ENCODE data around the gene HYAL3. TPM values are rescaled to one million over a fixed set of nuclear protein-coding genes. Genes with fewer than 3 reads are reported as not detected.

The HYAL3 gene
- total and polyA plus RNA-seq, 10 of the 15 experiments (the other 5 are each of a cell fraction or from before 2014, with no cell fraction given): 0.37 to 4.2 (median 2.8) TPM

DNA sequence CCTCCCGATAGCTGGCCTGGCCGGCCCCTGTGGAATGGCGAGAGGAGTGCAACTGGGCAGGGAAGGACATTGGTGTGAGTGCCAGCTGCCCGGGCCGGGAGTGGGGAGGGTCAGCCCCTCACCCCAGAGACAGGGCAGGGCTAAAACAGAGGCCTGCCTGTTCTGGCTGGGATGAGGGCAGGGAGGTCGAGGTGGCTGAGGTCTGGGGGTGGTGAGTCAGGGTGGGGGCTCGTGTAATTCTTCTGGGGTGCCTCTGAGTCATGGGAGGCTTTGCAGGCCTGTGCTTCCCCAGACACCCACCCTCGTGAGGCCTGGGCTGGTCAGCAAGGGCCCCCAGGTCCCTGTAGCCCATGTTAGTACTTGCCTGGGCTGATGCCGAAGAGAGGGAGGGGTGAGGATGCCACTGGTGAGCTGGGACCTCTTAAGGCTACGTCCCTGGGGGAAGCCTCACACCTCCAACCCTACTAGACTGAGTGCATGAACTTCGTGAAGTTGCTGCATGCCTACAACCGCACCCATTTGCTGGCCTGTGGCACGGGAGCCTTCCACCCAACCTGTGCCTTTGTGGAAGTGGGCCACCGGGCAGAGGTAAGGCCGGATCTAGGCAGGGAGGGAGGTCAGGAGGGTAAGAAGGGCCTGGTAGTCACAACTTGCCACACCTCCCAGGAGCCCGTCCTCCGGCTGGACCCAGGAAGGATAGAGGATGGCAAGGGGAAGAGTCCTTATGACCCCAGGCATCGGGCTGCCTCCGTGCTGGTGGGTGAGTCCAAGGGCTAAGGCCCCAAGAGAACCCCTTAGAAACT lies 28.6 kb downstream of the HYAL3 start (continued):
- TF ChIP-seq HCFC1 (IDR thresholded peaks at IDR 0.05; ENCODE audit: low read length) (no peak), ASH2L (IDR thresholded peaks at IDR 0.05; ENCODE audit: borderline replicate concordance, low read depth) (no peak)

DNA sequence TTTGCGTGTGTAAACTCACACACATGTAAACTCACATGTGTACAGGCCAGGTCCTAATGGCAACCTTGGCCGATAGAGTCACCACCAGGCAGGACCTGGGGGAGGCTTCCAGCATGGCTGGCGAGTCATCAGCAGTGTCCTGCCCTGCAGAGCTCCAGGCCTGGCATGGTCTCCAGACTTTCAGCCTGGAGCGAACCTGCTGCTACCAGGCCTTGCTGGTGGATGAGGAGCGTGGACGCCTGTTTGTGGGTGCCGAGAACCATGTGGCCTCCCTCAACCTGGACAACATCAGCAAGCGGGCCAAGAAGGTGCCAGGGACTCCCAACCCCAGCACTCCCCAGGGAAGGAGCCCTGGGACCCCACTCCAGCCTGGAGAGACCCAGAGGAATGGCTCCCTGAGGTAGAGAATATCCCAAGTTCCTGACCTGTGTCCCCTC lies 29.2 kb downstream of the HYAL3 start:
- TF ChIP-seq, protein P1, sequence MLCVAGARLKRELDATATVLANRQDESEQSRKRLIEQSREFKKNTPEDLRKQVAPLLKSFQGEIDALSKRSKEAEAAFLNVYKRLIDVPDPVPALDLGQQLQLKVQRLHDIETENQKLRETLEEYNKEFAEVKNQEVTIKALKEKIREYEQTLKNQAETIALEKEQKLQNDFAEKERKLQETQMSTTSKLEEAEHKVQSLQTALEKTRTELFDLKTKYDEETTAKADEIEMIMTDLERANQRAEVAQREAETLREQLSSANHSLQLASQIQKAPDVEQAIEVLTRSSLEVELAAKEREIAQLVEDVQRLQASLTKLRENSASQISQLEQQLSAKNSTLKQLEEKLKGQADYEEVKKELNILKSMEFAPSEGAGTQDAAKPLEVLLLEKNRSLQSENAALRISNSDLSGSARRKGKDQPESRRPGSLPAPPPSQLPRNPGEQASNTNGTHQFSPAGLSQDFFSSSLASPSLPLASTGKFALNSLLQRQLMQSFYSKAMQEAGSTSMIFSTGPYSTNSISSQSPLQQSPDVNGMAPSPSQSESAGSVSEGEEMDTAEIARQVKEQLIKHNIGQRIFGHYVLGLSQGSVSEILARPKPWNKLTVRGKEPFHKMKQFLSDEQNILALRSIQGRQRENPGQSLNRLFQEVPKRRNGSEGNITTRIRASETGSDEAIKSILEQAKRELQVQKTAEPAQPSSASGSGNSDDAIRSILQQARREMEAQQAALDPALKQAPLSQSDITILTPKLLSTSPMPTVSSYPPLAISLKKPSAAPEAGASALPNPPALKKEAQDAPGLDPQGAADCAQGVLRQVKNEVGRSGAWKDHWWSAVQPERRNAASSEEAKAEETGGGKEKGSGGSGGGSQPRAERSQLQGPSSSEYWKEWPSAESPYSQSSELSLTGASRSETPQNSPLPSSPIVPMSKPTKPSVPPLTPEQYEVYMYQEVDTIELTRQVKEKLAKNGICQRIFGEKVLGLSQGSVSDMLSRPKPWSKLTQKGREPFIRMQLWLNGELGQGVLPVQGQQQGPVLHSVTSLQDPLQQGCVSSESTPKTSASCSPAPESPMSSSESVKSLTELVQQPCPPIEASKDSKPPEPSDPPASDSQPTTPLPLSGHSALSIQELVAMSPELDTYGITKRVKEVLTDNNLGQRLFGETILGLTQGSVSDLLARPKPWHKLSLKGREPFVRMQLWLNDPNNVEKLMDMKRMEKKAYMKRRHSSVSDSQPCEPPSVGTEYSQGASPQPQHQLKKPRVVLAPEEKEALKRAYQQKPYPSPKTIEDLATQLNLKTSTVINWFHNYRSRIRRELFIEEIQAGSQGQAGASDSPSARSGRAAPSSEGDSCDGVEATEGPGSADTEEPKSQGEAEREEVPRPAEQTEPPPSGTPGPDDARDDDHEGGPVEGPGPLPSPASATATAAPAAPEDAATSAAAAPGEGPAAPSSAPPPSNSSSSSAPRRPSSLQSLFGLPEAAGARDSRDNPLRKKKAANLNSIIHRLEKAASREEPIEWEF (IDR thresholded peaks at IDR 0.05; ENCODE audit: insufficient replicate concordance, low read depth, low read length): no peak
- TF ChIP-seq PAX8 (IDR thresholded peaks at IDR 0.05): no peak
- TF ChIP-seq RUNX3 (IDR thresholded peaks at IDR 0.05; ENCODE audit: low read length): no peak
- TF ChIP-seq, protein P2, sequence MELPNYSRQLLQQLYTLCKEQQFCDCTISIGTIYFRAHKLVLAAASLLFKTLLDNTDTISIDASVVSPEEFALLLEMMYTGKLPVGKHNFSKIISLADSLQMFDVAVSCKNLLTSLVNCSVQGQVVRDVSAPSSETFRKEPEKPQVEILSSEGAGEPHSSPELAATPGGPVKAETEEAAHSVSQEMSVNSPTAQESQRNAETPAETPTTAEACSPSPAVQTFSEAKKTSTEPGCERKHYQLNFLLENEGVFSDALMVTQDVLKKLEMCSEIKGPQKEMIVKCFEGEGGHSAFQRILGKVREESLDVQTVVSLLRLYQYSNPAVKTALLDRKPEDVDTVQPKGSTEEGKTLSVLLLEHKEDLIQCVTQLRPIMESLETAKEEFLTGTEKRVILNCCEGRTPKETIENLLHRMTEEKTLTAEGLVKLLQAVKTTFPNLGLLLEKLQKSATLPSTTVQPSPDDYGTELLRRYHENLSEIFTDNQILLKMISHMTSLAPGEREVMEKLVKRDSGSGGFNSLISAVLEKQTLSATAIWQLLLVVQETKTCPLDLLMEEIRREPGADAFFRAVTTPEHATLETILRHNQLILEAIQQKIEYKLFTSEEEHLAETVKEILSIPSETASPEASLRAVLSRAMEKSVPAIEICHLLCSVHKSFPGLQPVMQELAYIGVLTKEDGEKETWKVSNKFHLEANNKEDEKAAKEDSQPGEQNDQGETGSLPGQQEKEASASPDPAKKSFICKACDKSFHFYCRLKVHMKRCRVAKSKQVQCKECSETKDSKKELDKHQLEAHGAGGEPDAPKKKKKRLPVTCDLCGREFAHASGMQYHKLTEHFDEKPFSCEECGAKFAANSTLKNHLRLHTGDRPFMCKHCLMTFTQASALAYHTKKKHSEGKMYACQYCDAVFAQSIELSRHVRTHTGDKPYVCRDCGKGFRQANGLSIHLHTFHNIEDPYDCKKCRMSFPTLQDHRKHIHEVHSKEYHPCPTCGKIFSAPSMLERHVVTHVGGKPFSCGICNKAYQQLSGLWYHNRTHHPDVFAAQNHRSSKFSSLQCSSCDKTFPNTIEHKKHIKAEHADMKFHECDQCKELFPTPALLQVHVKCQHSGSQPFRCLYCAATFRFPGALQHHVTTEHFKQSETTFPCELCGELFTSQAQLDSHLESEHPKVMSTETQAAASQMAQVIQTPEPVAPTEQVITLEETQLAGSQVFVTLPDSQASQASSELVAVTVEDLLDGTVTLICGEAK (IDR thresholded peaks at IDR 0.05; ENCODE audit: borderline replicate concordance): no peak
- no peaks in the 10 kb centered on the region for H3K79me2 ChIP-seq (ENCODE audit: control insufficient read depth, insufficient read depth, low read length)
- no peak overlapping the region for H3K9ac ChIP-seq (ENCODE audit: control insufficient read depth, insufficient read depth, low read length)
- H3K27ac ChIP-seq (ENCODE audit: control insufficient read depth, insufficient read depth): no peak overlapping the region
- WGBS (ENCODE audit: insufficient coverage, insufficient replicate concordance, low lambda C conversion rate, missing lambda C conversion rate): 27% methylated on average over 8 of the region's 8 CpGs
- H2AFZ ChIP-seq (ENCODE audit: control insufficient read depth, low read depth, low read length): no peak overlapping the region
- RAD21 ChIA-PET (ENCODE audit: unreplicated experiment): no interaction called here
- DNase-seq (ENCODE audit: low read depth, low spot score): no peak
- in situ Hi-C loops (cut with MboI): loop anchor here (5.0 kb wide), 2 partner anchors 73 to 148 kb away; no protein-coding TSS in a partner anchor
- no peaks in the 10 kb centered on the region for H4K20me1 ChIP-seq (ENCODE audit: control insufficient read depth, insufficient read depth)
- no peak overlapping the region for H3K4me2 ChIP-seq (ENCODE audit: control insufficient read depth, insufficient read depth)
- H3K27me3 ChIP-seq (replicated peaks in 1 of 2; ENCODE audit: control insufficient read depth in 2 of 2, insufficient read depth in 2 of 2, low read length in 1 of 2): peaks cover 5 to 10% of the 10 kb centered on the region in 2 experiments; a peak in 3 of 4 replicates
- CTCF ChIA-PET: interaction anchor here (0.7 to 1.9 kb wide), 6 partner anchors 10 to 150 kb away, joined by 3 to 7 read pairs (median 5); no protein-coding TSS in a partner anchor
- peaks cover 6% of the 10 kb centered on the region for H3K4me1 ChIP-seq (ENCODE audit: control insufficient read depth, insufficient read depth, low read length)
- intact Hi-C loops (cut with micrococcal nuclease; ENCODE audit: unreplicated experiment): no loop called here
- FAIRE-seq: no peak
- ATAC-seq: no peak
- POLR2A ChIA-PET: no interaction called here
- H3K36me3 ChIP-seq (ENCODE audit: control insufficient read depth in 2 of 2, insufficient read depth in 2 of 2, low read length in 1 of 2): no peaks in the 10 kb centered on the region
- H3K4me3 ChIP-seq: no peak overlapping the region
- no TSS peak for BruUV-seq (replicated peaks)
- no peaks in the 10 kb centered on the region for H3K9me3 ChIP-seq (replicated peaks; ENCODE audit: control insufficient read depth, insufficient read depth, low read length)
- SMC1A ChIA-PET (ENCODE audit: uncharacterized antibody, unreplicated experiment): no interaction called here

Data from GM12878 (cell line).